HFF-Myc (cell line): ENCODE results near the gene LAMC1.

Experiments
- DNase-seq: peaks from one replicate; pipeline ENCODE4 v3.0.0-alpha.2; 2011; ENCODE audit warnings: low read depth; ENCODE audit errors: extremely low read depth
- H3K4me3 ChIP-seq: replicated peaks from 2 replicates; pipeline ENCODE4 v1.5.1; 2011; ENCODE audit warnings: low read depth, mild to moderate bottlenecking, control low read depth, low read length
- CTCF ChIP-seq: IDR thresholded peaks from 2 replicates; pipeline ENCODE4 v1.5.1; 2012; ENCODE audit warnings: mild to moderate bottlenecking, low read depth, low read length, control low read depth; ENCODE audit errors: missing control alignments

LAMC1 gene

GRCh38 chr1:183098317-183098716 is 75.1 kb downstream of the LAMC1 start:
- no peak overlapping the region for H3K4me3 ChIP-seq
- TF ChIP-seq CTCF = no peak
- DNase-seq = no peak

- DNase-seq = no peak
- no peak for TF ChIP-seq CTCF
- no peak overlapping the region for H3K4me3 ChIP-seq
These were observed 77.2 kb downstream of the LAMC1 start for GRCh38 chr1:183100361-183100974.

- no peak overlapping the region for H3K4me3 ChIP-seq
- no peak for DNase-seq
- no peak for TF ChIP-seq CTCF
These were observed 77.9 kb downstream of the LAMC1 start for GRCh38 chr1:183101081-183101480.

GRCh38 chr1:183101841-183102276 is 78.6 kb downstream of the LAMC1 start:
- H3K4me3 ChIP-seq = no peak overlapping the region
- no peak for TF ChIP-seq CTCF
- DNase-seq = no peak

DNA sequence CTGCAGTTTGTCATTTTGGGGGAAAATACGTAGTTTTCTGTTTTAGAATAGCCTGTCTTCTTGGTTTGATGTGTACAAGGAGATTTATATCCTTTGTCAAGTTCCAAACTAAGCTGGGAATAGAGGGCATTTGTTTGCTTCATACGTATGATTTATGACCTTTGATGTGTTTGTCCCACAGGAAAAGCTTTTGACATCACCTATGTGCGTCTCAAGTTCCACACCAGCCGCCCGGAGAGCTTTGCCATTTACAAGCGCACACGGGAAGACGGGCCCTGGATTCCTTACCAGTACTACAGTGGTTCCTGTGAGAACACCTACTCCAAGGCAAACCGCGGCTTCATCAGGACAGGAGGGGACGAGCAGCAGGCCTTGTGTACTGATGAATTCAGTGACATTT is 79.9 kb downstream of the LAMC1 start:
- H3K4me3 ChIP-seq = no peak overlapping the region
- DNase-seq = no peak
- TF ChIP-seq CTCF = no peak

GRCh38 chr1:183103577-183103976 is 80.4 kb downstream of the LAMC1 start:
- no peak for TF ChIP-seq CTCF
- DNase-seq = no peak

GRCh38 chr1:183105449-183105848 is 82.2 kb downstream of the LAMC1 start:
- no peak for TF ChIP-seq CTCF
- no peak for DNase-seq
- H3K4me3 ChIP-seq = no peak overlapping the region

More at GRCh38 chr1:183103577-183103976, 80.4 kb downstream of the LAMC1 start:
- H3K4me3 ChIP-seq = no peak overlapping the region
